COLO668 (cell line): Measurements from ENCODE around the gene FES.
A peak's percentile ranks its signal among the peaks of the same experiment; 100 is the strongest.

Experiments used
- DNase-seq: peaks from one replicate; lab custom pipeline; 2025; ENCODE audit not compliant: unreplicated experiment; lab: John Stamatoyannopoulos, UW

FES gene

GRCh38 chr15:90875549-90875981, 8.7 kb upstream of the FES start:
- DNase-seq = no peak

DNA sequence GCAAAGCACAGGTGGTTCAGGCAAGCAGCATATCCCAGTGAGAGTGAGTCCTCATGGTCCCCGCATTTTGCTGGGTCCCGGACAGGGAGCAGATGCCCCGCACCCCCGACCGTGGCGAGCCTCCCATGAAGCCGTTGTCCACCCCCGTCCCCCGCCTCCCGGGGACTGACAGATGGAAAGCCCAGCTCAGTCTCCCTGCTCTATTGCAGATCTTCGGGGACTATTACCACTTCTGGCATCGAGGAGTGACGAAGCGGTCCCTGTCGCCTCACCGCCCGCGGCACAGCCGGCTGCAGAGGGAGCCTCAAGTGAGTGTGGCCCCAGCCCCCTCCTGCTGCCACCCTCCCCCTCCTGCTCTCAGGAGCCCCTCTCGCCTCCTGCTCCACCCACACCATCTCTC, 8.3 kb upstream of the FES start:
- DNase-seq = no peak

DNA sequence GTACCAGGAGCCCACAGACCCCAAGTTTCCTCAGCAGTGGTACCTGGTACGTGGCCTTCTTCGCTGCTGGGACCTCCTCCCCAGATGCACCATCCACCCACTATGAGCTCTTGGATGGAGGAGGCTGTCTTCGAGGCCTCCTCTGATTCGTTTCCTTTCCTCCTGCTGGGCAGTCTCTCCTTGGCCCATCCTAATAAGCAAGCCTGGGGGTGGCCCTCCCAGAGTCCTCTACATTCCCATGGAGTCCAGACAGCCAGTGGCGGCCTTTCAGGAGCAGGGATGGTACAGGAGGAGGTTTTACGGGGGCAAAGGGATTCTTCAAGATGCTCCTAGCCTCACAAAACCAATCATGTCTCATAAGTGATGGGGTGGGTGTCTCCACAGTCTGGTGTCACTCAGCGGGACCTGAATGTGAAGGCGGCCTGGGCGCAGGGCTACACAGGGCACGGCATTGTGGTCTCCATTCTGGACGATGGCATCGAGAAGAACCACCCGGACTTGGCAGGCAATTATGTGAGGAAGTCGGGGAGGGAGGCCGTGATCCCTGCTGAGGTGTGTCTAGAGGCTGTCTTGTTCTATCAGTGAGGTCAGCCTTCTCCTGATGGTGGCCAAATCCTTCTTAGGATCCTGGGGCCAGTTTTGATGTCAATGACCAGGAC, 7.7 kb upstream of the FES start:
- no peak for DNase-seq

GRCh38 chr15:90877315-90877714, 7.0 kb upstream of the FES start:
- no peak for DNase-seq

DNA sequence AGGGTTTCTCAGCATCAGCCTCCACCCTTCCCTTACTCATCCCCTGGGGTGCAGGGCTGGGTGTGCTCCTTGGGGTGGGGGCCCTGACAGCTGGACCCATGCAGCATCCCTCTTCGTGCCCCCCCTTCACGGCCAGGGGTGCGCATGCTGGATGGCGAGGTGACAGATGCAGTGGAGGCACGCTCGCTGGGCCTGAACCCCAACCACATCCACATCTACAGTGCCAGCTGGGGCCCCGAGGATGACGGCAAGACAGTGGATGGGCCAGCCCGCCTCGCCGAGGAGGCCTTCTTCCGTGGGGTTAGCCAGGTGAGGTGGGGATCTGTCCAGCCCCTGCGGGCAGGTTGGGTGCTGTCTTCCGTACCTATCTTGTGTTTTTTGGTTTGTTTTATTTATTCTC, 6.3 kb upstream of the FES start:
- no peak for DNase-seq

GRCh38 chr15:90878660-90879059, 5.6 kb upstream of the FES start:
- no peak for DNase-seq

DNA sequence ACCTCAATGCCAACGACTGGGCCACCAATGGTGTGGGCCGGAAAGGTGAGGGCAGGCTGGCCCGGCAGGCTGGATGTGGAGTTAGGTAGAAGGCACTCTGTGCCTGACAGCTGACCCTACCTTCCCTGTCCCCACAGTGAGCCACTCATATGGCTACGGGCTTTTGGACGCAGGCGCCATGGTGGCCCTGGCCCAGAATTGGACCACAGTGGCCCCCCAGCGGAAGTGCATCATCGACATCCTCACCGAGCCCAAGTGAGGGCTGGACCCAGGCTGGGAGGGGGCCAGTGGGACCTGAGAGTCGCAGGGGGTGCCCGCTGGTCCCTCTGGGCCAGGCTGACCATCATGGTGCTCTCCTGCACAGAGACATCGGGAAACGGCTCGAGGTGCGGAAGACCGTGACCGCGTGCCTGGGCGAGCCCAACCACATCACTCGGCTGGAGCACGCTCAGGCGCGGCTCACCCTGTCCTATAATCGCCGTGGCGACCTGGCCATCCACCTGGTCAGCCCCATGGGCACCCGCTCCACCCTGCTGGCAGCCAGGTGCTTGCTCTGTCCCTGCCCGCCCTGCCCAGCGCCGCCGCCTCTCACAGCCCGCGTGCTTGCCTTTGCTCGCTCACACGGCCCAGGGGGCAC, 4.5 kb upstream of the FES start:
- DNase-seq = peak; percentile 15

DNA sequence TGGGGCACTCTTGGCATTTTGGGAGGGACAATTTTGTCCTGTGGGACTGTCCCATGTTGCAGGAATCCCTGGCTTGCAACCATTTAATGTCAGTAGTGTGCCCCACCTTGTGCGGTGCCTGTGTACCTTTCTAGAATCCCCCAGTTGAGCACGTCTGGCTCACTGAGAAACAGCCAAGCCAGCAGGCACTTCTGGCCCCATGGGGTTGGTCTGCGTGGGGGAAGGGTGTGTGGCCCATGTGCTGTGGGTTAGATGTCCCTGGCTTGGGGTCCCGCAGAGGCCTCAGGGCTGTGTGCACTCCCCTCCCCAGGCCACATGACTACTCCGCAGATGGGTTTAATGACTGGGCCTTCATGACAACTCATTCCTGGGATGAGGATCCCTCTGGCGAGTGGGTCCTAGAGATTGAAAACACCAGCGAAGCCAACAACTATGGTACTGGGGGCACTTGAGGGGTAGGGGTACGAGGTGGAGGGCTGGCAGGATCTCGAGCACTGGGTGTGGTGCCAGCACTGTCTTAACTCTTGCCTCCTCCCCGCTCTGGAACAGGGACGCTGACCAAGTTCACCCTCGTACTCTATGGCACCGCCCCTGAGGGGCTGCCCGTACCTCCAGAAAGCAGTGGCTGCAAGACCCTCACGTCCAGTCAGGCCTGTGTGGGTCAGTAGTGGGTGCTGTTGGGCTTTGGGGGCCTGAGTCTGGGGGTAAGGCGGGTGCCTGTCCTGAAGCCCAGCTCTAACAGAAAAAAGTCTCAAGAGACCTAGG, 3.7 kb upstream of the FES start:
- no peak for DNase-seq

DNA sequence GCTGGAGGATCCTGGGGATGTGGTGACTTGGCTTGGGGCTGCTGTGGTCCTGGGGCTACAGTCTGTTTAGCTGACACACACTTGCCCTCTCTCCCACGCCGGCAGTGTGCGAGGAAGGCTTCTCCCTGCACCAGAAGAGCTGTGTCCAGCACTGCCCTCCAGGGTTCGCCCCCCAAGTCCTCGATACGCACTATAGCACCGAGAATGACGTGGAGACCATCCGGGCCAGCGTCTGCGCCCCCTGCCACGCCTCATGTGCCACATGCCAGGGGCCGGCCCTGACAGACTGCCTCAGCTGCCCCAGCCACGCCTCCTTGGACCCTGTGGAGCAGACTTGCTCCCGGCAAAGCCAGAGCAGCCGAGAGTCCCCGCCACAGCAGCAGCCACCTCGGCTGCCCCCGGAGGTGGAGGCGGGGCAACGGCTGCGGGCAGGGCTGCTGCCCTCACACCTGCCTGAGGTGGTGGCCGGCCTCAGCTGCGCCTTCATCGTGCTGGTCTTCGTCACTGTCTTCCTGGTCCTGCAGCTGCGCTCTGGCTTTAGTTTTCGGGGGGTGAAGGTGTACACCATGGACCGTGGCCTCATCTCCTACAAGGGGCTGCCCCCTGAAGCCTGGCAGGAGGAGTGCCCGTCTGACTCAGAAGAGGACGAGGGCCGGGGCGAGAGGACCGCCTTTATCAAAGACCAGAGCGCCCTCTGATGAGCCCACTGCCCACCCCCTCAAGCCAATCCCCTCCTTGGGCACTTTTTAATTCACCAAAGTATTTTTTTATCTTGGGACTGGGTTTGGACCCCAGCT, 2.9 kb upstream of the FES start:
- no peak for DNase-seq

GRCh38 chr15:90881978-90882721, 2.2 kb upstream of the FES start:
- DNase-seq = no peak

DNA sequence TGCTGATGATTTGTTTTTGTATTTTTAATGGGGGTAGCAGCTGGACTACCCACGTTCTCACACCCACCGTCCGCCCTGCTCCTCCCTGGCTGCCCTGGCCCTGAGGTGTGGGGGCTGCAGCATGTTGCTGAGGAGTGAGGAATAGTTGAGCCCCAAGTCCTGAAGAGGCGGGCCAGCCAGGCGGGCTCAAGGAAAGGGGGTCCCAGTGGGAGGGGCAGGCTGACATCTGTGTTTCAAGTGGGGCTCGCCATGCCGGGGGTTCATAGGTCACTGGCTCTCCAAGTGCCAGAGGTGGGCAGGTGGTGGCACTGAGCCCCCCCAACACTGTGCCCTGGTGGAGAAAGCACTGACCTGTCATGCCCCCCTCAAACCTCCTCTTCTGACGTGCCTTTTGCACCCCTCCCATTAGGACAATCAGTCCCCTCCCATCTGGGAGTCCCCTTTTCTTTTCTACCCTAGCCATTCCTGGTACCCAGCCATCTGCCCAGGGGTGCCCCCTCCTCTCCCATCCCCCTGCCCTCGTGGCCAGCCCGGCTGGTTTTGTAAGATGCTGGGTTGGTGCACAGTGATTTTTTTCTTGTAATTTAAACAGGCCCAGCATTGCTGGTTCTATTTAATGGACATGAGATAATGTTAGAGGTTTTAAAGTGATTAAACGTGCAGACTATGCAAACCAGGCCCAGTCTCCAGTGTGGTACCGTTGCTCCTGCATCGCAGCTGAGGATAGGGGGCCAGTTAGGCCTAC, 1.4 kb upstream of the FES start:
- DNase-seq = no peak

- DNase-seq = no peak
Observed at GRCh38 chr15:90883526-90883975, 753 bp upstream of the FES start.

DNA sequence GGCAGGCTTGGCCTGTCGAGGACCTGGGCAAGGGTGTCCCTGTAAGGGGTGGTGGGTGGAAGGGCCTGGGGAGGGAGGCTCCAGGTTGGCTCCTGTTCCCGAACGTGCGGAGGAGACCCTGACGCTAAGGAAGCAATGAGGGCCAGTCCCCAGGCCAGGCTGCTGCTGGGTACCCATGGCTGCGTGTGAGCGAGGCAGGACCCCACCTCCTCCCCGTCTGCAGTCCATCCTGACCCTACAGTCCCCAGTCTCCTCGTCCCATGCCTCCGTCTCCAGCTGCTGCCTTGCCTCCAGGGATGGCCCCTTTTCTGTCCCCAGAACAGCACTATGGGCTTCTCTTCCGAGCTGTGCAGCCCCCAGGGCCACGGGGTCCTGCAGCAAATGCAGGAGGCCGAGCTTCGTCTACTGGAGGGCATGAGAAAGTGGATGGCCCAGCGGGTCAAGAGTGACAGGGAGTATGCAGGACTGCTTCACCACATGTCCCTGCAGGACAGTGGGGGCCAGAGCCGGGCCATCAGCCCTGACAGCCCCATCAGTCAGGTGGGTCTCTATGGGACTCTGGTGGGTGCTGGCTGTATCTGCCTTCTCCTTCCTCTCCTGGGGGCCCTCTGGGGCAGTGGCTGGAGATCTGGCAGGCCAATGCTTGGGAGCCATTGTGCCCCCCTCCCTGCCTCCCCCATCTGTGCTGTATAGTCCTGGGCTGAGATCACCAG, 571 bp downstream of the FES start:
- no peak for DNase-seq

- DNase-seq = peak; percentile 62
Observed at GRCh38 chr15:90885432-90886290, 1.4 kb downstream of the FES start.

- no peak for DNase-seq
Observed at GRCh38 chr15:90886291-90886614, 1.9 kb downstream of the FES start.

DNA sequence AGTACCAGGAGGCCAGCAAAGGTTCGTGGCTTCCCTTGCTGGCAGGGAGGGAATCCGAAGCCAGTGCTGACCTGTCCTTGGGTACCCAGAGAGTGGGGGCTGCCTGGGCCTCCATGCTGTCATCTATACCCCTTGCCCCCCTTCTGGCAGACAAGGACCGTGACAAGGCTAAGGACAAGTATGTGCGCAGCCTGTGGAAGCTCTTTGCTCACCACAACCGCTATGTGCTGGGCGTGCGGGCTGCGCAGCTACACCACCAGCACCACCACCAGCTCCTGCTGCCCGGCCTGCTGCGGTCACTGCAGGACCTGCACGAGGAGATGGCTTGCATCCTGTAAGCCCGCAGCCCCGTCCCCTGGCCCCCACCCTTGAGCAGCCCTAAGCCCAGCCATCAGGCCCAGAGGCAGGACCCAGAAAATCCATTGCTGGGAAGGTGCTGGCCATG, 2.8 kb downstream of the FES start:
- no peak for DNase-seq

GRCh38 chr15:90889313-90889730, 5.0 kb downstream of the FES start:
- peak; percentile 44 for DNase-seq

- no peak for DNase-seq
Observed at GRCh38 chr15:90889736-90890456, 5.6 kb downstream of the FES start.
